Mucosa of gallbladder (tissue), 1 donor: ENCODE measurements around the gene AMPD2. TPM values are rescaled to one million over a fixed set of nuclear protein-coding genes. Genes with fewer than 3 reads are reported as not detected.
A peak's percentile ranks its signal among the peaks of the same experiment; 100 is the strongest.

Source experiments
- DNase-seq: peaks from one replicate; pipeline ENCODE4 v3.0.0-alpha.2; 2020; ENCODE audit warnings: low spot score
- total RNA-seq: library from RNA; stranded (reverse); gene quantifications from one replicate; pipeline ENCODE4 v1.2.1, GENCODE V29; 2021
- donor health status: DM: no; HTN: no; CAD: no.

Gene AMPD2
- 171 TPM for total RNA-seq

GRCh38 chr1:109619576-109620400 lies at the start of gene AMPD2, which contains the start of gene GNAT2:
AMPD2 (plus strand) TSS chr1:109619837; CDS start chr1:109621176, 1,339 bp downstream.
GNAT2 (minus strand) TSS chr1:109619616; CDS start chr1:109612870, 6,746 bp downstream.
- DNase-seq: peak; percentile 79

GRCh38 chr1:109570414-109570813 lies 49.2 kb upstream of the AMPD2 start:
- no peak for DNase-seq

GRCh38 chr1:109573785-109574184 lies 45.9 kb upstream of the AMPD2 start:
- no peak for DNase-seq

- DNase-seq: no peak
Observed at GRCh38 chr1:109578947-109579443, 40.6 kb upstream of the AMPD2 start.

- no peak for DNase-seq
Observed at GRCh38 chr1:109579491-109579890, 40.1 kb upstream of the AMPD2 start.

GRCh38 chr1:109582021-109582420 lies 37.6 kb upstream of the AMPD2 start:
- DNase-seq: no peak

GRCh38 chr1:109584766-109585165 lies 34.9 kb upstream of the AMPD2 start:
- no peak for DNase-seq

GRCh38 chr1:109586055-109586454 lies 33.6 kb upstream of the AMPD2 start:
- DNase-seq: no peak

GRCh38 chr1:109589177-109589576 lies 30.5 kb upstream of the AMPD2 start:
- DNase-seq: no peak

GRCh38 chr1:109589679-109590078 lies 30.0 kb upstream of the AMPD2 start:
- no peak for DNase-seq

- no peak for DNase-seq
Observed at GRCh38 chr1:109592916-109593315, 26.7 kb upstream of the AMPD2 start.

- no peak for DNase-seq
Observed at GRCh38 chr1:109595531-109595930, 24.1 kb upstream of the AMPD2 start.

GRCh38 chr1:109598156-109598555 lies 21.5 kb upstream of the AMPD2 start:
- no peak for DNase-seq

GRCh38 chr1:109598655-109599054 lies 21.0 kb upstream of the AMPD2 start:
- no peak for DNase-seq

- DNase-seq: no peak
Observed at GRCh38 chr1:109603229-109603628, 16.4 kb upstream of the AMPD2 start.

- no peak for DNase-seq
Observed at GRCh38 chr1:109605381-109605780, 14.3 kb upstream of the AMPD2 start.

- DNase-seq: no peak
Observed at GRCh38 chr1:109609881-109610280, 9.8 kb upstream of the AMPD2 start.

GRCh38 chr1:109610609-109611307 lies 8.9 kb upstream of the AMPD2 start:
- no peak for DNase-seq

- no peak for DNase-seq
Observed at GRCh38 chr1:109611308-109611990, 8.2 kb upstream of the AMPD2 start.

GRCh38 chr1:109613361-109614147 lies 6.1 kb upstream of the AMPD2 start:
- no peak for DNase-seq

- no peak for DNase-seq
Observed at GRCh38 chr1:109615879-109616278, 3.8 kb upstream of the AMPD2 start.
